Activated CD8-positive, alpha-beta memory T cell treated with anti-CD3 and anti-CD28 coated beads for 48 hours (primary cell): Measurements from ENCODE around the gene KSR1.
"Not testable (repeated sequence)": the region's sequence is repeated elsewhere in the genome, so short reads cannot be mapped to it uniquely, and the experiment has no call there.

Experiments used
- DNase-seq, 3 experiments: peaks; one replicate each; pipeline ENCODE4 v3.0.0-alpha.2; 2020; ENCODE audit warnings: low read depth in 2 of 3, low spot score in 2 of 3

KSR1 gene

DNA sequence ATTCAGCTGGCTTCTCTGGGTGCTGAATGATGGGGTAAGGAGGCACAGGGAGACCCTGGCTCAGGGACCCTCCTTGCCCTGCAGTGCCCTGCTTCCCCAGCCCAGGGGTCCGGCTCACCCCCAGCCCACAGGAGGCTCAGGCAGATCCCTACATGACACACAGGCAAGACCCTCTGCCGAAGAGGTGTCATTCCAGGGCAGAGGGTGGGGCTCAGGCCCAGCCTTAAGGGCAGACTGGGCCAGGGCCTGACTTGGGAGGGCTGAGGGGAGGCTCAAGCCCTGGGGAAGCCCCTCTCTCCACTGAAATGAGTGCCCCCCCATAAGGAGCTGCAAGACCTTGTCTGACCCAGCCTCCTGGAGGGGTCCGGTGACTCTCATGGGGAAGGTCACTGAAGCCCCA lies 30.3 kb upstream of the KSR1 start:
- no peak for DNase-seq

GRCh38 chr17:27426471-27426870 lies 29.8 kb upstream of the KSR1 start:
- not testable (repeated sequence) for DNase-seq

GRCh38 chr17:27427166-27427862 lies 28.9 kb upstream of the KSR1 start:
- DNase-seq: not testable (repeated sequence)

GRCh38 chr17:27428781-27429505 lies 27.3 kb upstream of the KSR1 start:
- DNase-seq: no peak

DNA sequence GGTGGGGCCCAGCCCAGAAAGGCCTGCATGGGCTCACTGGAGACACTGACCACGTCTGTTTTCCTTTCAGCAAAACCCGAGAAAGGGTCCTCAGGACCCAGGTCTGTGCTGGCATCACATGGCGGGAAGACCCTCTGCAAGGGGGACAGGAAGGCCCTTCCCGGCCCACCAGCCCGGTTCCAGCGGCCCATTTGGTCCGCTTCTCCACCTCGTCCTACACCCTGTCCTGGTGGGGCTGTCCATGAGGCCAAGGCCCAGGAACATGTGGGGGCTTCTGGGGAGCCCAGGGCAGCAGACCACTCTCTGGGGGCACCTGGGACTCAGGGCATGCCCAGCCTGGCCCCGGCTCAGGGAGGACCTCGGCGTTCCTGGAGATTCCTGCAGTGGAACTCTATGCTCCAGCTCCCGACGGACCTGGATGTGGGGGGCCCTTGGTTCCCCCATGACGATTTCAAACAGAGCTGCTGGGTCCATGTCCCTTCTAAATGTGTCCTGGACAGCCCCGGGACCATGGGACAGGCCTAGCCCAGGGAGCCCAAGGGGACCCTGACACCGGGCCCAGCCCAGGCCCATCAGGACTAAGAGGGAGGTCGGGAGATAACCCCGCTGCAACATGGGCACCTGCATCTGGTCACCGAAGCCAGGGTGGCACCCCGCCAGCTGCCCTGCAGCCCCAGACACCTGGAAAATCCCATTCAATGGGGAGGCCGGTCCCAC lies 26.4 kb upstream of the KSR1 start:
- DNase-seq: no peak

- DNase-seq: no peak
Observed at GRCh38 chr17:27430383-27430840, 25.8 kb upstream of the KSR1 start.

GRCh38 chr17:27430882-27431491 lies 25.3 kb upstream of the KSR1 start:
- DNase-seq: no peak

GRCh38 chr17:27433521-27433920 lies 22.7 kb upstream of the KSR1 start:
- no peak for DNase-seq

DNA sequence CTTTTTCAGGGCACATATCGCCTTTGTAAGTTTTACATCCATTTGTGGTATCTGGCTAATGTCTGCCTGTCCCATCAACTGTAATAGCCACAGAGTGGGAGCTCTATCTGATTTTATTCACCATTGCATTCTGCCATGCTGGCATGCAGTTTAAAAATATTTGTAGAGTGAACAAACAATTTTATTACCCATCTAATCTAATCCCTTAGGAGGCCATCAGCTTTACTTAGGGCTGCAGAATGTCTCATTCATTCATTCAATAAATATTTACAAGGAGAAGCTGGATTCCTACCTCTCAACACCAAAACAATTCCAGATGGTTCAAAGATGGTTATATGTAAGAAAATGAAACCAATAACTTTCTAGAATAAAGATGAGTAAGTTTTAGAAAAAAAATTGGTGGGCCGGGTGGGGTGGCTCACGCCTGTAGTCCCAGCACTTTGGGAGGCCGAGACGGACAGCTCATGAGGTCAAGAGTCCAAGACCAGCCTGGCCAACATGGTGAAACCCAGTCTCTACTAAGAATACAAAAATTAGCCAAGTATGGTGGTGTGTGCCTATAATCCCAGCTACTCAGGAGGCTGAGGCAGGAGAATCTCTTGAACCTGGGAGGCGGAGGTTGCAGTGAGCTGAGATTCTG lies 20.7 kb upstream of the KSR1 start:
- not testable (repeated sequence) for DNase-seq

DNA sequence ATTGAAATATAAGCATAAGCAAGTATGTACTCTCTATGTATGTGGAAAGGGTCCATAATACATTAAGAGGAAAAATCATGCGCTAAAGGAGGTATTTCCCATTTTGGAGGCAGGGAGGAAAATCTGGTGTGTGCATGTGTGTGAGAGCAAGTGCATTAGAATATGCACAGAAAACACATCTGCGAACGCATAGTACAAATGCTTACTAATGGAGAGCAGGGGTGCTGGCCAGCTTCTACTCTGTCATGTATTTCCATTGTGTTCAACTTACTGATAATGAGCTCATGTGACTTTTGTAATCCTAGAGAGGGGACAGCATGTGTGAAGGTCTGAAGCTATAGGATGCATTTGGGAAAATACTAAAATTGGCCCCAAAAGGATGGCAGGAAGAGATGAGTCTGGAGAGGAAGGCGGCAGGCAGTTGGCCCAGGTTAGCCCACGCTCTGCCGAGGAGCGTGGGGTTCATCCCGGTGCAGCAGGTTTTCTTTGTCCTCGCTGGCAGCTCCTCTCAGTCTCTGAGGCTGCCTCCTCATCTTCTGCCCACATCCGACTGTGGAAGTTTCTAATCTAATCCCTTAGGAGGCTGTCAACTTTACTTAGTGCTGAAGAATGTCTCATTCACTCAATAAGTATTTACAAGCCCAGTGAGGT lies 17.8 kb upstream of the KSR1 start:
- DNase-seq: no peak

GRCh38 chr17:27439342-27439741 lies 16.9 kb upstream of the KSR1 start:
- DNase-seq: no peak

DNA sequence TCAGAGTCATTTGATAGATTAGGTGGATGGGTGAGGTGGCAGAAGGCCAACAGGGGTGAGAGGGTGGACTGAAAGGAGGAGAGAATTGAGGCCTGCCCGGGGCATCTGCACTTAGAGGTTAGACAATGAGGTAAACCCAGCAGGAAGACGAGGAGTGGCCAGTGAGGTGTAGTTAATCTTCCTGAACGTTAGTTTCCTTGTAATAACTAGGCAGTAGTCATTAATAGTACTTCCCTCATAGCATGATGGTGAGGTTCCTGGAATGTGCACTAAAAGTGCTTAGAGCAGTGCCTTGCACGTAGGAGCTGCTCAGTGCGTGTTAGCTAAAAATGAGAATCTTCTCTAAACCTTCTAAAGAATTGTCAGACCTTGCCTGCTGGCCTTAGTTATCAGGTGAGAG lies 13.5 kb upstream of the KSR1 start:
- DNase-seq: no peak

DNA sequence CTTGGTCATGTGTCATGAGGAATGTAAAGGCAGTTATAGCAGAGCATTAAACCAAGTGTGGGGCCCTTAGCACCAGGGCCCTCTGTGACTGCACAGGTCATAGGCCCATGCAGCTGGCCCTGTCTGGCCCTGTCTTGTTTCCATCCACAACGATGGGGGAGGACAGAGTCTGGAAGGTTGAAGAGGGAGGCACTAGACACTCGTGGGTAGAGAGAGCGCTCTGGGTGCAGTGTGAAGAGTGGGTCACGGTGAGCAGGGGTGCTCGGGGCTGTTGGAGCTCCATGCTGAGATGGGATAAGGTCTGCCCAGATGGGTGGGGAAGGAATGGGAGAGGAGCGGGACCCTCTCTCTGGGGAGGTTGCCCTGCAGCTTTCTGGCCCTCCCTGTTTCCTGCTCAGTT lies 12.8 kb upstream of the KSR1 start:
- no peak for DNase-seq

DNA sequence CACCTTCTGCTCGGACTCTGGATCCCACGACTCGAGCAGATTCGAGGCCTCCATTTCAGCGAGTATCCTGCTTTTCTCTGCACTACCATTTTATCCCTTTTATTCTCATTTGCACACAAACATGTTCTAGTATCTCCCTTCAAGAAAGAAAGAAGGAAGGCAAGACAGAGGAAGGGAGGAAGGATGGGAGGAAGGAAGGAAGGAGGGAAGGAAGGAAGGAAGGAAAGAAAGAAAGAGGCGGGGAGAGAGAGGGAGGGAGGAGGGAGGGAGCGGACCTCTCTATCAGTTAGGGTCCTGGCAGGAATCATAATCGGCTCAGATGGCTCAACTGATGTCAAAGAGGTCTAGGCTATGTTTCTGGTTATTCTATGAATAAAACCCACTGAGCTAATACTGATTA lies 10.3 kb upstream of the KSR1 start:
- DNase-seq: no peak

DNA sequence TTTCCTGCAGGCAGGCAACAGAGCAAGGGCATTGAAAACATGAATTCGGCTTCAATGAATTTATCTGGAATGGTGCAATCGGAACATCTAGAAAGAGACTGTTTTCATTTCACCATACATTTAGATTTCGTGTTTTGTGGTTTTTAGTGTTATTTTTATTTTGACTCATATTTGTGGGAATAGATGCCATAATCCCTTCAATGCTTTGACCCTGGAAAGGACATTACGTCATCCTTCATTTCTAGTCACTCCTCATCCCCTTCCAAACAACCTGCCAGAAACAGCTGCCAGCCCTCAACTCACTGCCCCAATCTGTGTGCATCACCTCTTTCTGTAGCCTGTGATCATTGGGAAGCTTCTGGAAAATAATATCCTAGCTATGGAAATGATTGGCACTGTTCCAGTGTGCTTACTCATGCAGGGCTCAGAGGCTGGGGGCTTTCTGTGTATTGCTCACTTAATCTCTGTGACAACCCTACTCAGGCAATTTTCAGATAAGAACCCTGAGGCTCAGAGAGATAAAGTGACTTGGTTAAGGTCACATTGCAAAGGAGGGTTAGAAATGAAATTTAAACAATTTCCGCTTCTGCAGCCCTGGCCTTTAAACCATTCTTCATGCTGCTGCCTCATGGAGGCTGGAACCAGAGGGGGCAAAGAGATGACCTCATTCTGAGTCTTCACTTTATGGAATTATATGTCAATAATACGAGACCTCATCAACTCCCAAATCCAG lies 9.5 kb upstream of the KSR1 start:
- no peak for DNase-seq

DNA sequence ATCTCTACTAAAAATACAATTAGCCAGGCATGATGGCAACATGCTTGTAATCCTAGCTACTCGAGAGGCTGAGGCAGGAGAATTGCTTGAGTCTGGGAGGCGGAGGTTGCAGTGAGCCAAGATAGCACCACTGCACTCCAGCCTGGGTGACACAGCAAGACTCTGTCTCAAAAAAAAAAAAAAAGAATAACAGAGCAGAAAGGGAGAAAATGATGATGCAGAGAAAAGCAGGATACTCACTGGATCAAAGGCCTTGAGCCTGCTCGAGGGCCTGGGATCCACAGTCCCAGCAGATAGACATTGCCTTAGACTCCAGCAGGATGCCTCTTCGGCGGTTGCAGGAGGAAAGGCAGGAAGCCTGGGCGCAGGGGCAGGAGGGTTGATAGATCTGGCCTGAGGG lies 7.7 kb upstream of the KSR1 start:
- DNase-seq: not testable (repeated sequence)

DNA sequence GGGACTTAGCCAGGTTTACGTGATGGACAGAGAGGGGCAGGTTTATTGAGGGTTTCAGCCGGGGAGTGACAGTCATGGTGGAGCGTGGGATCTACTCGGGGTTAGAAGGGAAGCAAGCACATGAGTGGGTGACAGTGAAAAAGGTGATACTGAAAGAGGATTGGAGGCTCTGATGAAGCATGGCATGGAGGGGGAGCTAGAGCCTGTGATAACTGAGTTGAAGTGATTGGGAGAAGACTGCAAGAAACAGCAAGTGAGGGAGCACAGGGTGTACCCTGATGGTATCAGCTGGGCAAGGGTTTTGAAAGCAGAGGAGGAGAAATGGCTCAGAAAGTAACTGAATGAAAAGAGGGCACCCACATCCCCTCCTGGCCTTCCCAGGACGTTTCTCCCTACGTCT lies 6.7 kb upstream of the KSR1 start:
- DNase-seq: no peak

- no peak for DNase-seq
Observed at GRCh38 chr17:27449988-27450387, 6.3 kb upstream of the KSR1 start.

DNA sequence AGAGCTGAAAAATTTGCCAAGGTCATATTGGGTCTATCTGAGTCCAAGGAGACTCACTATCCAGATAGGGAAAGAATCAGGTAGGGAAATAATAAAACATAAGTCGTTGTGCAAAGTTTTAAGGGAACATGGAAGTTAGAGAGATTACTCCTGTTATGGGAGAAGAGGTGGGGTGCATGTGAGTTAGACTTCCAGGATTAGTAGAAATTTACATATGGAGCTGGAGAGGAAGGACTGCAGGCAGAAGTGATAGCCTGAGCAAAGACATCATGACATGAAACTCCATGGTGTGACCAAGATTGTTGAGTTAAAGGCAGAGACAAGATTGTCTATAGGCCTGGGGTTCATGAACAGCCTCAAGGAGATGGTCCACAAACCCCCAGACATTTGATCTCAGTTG lies 5.8 kb upstream of the KSR1 start:
- DNase-seq: no peak

DNA sequence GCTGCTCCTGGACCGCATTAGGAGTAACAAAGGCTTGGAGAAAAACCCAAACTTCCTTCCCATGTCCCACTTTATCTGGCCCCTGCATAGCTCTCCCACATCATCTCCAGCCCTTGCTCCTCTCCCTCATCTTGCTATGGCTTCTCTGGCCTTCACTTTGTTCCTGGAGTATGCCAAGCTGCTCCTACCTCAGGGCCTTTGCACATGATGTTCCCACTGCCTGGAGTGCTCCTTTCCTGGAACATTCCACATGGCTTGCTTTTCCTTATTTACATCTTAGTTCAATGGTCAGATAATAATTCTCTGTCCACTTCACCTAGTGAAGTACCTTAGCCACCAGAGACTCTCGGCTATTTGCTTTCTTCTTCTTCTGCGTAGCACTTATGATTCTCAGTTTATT lies 4.3 kb upstream of the KSR1 start:
- no peak for DNase-seq
